Stomach (tissue), 4 donors: ENCODE data around the gene STAT4.

Experiments
- EP300 ChIP-seq: sonication (generic); formaldehyde crosslinking; IDR thresholded peaks from one replicate; pipeline ENCODE4 v1.6.1; 2017; ENCODE audit warnings: antibody characterized with exemption
- POLR2A ChIP-seq, 4 donors: fragments of 450-650 bp; IDR thresholded peaks; one replicate each; pipeline ENCODE4 v1.6.1; 2016; ENCODE audit warnings: antibody characterized with exemption in 4 of 4, control low read depth in 2 of 4, mild to moderate bottlenecking in 1 of 4, moderate library complexity in 1 of 4
- POLR2AphosphoS5 ChIP-seq, 3 donors: sonication (generic); formaldehyde crosslinking; IDR thresholded peaks; one replicate each; pipeline ENCODE4 v1.6.1; 2016; ENCODE audit warnings: antibody characterized with exemption in 3 of 3
- TF ChIP-seq, protein P1 (sequence below), 7 experiments: fragments of 450-650 bp in 4 of 7; fragments of 200-600 bp in 3 of 7; sonication (generic) in 3 of 7; IDR thresholded peaks; one replicate each; pipeline ENCODE4 v1.5.1; 2016 to 2019; ENCODE audit warnings: antibody characterized with exemption in 7 of 7, control low read depth in 2 of 7, mild to moderate bottlenecking in 1 of 7

DNA sequence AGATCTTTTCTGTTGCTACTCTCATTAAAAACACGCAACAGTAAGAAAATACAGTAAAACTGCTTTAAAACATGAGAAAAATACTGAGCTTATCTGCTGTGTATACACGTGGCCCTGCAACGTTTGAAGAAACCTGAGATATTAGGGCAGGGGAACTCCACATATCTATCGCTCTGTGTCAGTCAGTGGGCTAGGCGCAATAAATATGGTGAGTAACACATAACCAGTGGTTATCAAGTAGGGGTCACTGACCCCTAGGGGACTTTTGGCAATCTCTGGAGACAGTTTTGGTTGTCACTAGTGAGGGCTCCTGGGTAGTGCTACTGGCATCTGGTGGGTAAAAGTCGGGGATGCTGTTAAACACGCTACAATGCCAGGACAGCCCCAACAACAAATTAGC is 151.7 kb downstream of the STAT4 start:
- TF ChIP-seq POLR2AphosphoS5 (IDR thresholded peaks at IDR 0.05): no peak
- TF ChIP-seq, protein P1, sequence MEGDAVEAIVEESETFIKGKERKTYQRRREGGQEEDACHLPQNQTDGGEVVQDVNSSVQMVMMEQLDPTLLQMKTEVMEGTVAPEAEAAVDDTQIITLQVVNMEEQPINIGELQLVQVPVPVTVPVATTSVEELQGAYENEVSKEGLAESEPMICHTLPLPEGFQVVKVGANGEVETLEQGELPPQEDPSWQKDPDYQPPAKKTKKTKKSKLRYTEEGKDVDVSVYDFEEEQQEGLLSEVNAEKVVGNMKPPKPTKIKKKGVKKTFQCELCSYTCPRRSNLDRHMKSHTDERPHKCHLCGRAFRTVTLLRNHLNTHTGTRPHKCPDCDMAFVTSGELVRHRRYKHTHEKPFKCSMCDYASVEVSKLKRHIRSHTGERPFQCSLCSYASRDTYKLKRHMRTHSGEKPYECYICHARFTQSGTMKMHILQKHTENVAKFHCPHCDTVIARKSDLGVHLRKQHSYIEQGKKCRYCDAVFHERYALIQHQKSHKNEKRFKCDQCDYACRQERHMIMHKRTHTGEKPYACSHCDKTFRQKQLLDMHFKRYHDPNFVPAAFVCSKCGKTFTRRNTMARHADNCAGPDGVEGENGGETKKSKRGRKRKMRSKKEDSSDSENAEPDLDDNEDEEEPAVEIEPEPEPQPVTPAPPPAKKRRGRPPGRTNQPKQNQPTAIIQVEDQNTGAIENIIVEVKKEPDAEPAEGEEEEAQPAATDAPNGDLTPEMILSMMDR (IDR thresholded peaks at IDR 0.05): no peak
- TF ChIP-seq POLR2A (IDR thresholded peaks at IDR 0.05): no peak
- no peak for TF ChIP-seq EP300
